IPS-15b (cell line): ENCODE measurements around the gene PNPO.
"Not testable (repeated sequence)": the region's sequence is repeated elsewhere in the genome, so short reads cannot be mapped to it uniquely, and the experiment has no call there.

Experiments used
- H3K27me3 ChIP-seq: one replicate; pipeline ENCODE4 v1.6.1; 2013; ENCODE audit warnings: low read length; ENCODE audit not compliant: control insufficient read depth, insufficient read depth
- H3K36me3 ChIP-seq: one replicate; pipeline ENCODE4 v1.6.1; 2013; ENCODE audit warnings: low read length; ENCODE audit not compliant: control insufficient read depth, insufficient read depth
- H3K4me1 ChIP-seq: one replicate; pipeline ENCODE4 v1.6.1; 2013; ENCODE audit warnings: mild to moderate bottlenecking, low read length; ENCODE audit not compliant: control insufficient read depth, insufficient read depth
- H3K4me3 ChIP-seq: one replicate; pipeline ENCODE4 v1.5.1; 2013; ENCODE audit warnings: low read depth, low read length
- H3K9ac ChIP-seq: one replicate; pipeline ENCODE4 v1.6.1; 2013; ENCODE audit warnings: low read depth, mild to moderate bottlenecking, low read length
- H3K9me3 ChIP-seq: one replicate; pipeline ENCODE4 v1.6.1; 2013; ENCODE audit warnings: mild to moderate bottlenecking, low read length; ENCODE audit not compliant: control insufficient read depth, insufficient read depth

PNPO gene

GRCh38 chr17:47905221-47905733 lies 36.1 kb upstream of the PNPO start:
- H3K36me3 ChIP-seq, result no peaks in the 10 kb centered on the region
- H3K9ac ChIP-seq, result no peak overlapping the region
- no peak overlapping the region for H3K4me3 ChIP-seq
- no peaks in the 10 kb centered on the region for H3K9me3 ChIP-seq
- H3K4me1 ChIP-seq, result peaks cover 26% of the 10 kb centered on the region
- no peaks in the 10 kb centered on the region for H3K27me3 ChIP-seq

- Histone ChIP-seq H3K4me1 (peaks cover 24% of the 10 kb centered on the region), H3K4me3 (no peak overlapping the region), H3K9ac (no peak overlapping the region), H3K36me3 (no peaks in the 10 kb centered on the region), H3K9me3 (no peaks in the 10 kb centered on the region), H3K27me3 (no peaks in the 10 kb centered on the region)
These were observed 34.9 kb upstream of the PNPO start for GRCh38 chr17:47906443-47906842.

DNA sequence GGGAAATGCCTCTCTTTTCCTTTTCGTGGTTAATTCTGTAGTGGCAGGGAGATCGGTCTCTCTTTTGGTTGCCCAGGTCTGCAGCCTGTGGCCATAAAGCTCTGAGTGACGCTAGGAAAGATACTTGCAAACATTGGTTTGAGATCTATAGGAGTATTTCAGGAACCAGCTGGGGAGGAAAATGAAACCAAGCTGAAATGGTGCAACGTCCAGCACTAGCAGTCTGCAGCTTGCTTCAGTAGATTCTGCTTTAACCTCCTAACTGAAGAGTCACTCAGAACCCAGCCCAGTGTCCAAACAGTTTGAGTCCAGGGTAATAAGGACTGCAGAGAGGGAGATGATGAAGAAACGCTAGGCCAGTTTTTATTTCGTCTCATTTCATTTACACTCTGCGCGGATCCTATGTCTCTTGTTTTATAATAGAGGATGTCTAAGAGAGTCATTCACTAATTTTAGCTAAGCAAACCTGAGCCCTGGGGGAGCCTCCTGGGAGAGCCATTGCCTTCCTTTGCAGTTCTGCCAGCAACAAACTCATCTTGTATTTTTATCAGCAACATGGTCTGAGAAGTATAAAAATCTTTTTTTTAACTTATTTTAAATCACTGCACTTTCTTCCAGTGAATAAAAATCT lies 33.3 kb upstream of the PNPO start:
- Histone ChIP-seq H3K36me3 (no peaks in the 10 kb centered on the region), H3K9me3 (no peaks in the 10 kb centered on the region), H3K9ac (no peak overlapping the region)

DNA sequence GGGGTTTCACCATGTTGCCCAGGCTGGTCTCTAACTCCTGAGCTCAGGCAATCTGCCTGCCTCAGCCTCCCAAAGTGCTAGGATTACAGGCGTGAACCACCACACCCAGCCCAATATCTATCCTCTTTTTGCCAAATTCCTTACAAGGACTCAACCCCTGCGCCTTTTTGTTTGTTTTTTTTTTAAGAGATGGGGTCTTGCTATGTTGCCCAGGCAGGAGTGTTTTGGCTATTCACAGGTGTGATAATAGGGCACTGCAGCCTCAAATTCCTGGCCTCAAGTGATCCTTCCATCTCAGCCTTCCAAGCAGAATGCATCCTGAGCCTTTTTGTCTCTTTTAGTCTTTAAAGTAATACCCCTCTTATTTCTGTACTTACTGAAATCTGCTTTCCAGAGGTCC lies 28.3 kb upstream of the PNPO start:
- H3K9me3 ChIP-seq, result no peaks in the 10 kb centered on the region
- no peaks in the 10 kb centered on the region for H3K4me1 ChIP-seq
- H3K4me3 ChIP-seq, result no peak overlapping the region
- no peaks in the 10 kb centered on the region for H3K36me3 ChIP-seq
- no peak overlapping the region for H3K9ac ChIP-seq
- no peaks in the 10 kb centered on the region for H3K27me3 ChIP-seq

More for the DNA sequence above, 33.3 kb upstream of the PNPO start:
- no peak overlapping the region for H3K4me3 ChIP-seq
- H3K4me1 ChIP-seq, result peaks cover 15% of the 10 kb centered on the region
- H3K27me3 ChIP-seq, result no peaks in the 10 kb centered on the region

DNA sequence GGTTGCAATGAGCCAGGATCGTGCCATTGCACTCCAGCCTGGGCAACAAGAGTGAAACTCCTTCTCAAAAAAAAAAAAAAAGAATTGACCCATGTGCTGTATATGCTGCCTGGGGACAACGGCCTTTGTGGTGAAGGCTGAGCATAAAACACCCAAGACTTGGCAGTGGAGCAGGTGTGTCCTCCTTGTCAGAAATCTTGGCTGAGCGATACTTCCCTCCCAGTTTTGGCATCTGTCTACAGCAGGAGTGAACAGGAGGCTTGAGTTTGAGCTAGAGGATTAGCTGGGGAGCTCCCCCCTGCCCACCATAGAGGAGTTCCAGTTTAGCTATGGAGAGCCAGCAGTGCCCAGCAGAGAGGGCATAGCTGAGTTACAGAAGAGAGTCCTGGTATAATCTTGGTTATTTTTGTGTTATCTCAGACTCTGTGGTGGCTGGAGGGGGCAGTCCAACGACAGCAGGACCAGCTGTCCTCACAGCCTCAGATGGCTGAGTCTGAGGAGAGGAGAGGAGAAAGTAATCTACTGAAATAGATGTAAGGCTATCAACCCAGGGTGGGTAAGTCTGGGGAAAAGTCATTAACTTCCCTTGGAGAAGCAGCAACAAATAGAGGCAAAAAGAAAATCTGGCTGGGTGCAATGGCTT lies 26.9 kb upstream of the PNPO start:
- Histone ChIP-seq H3K9me3 (no peaks in the 10 kb centered on the region), H3K4me3 (no peak overlapping the region), H3K36me3 (no peaks in the 10 kb centered on the region), H3K4me1 (no peaks in the 10 kb centered on the region), H3K9ac (no peak overlapping the region), H3K27me3 (no peaks in the 10 kb centered on the region)

DNA sequence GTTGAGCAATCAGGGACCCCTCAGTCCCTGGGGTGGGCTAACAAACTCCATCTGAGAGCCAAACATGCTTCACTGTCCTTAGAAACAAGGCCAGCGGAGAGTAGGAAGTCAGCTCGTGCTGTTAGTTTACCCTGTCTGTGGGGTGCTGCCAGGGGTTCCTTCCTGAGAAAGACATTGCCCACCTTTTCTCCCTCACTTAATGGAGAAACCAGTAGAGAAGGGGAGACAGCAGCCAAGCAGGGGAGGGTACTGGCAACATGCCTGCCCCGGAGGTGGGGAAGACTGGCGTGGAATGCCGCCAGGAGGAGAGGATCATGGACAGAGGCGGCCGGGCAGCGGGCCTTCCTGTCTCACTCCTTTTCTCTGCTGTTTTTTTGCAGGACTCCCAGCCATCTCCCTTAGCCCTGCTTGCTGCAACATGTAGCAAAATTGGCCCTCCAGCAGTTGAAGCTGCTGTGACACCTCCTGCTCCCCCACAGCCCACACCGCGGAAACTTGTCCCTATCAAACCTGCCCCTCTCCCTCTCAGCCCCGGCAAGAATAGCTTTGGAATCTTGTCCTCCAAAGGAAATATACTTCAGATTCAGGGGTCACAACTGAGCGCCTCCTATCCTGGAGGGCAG lies 25.5 kb upstream of the PNPO start:
- H3K9me3 ChIP-seq, result no peaks in the 10 kb centered on the region
- no peak overlapping the region for H3K4me3 ChIP-seq
- H3K27me3 ChIP-seq, result no peaks in the 10 kb centered on the region
- no peaks in the 10 kb centered on the region for H3K36me3 ChIP-seq
- H3K9ac ChIP-seq, result no peak overlapping the region
- no peaks in the 10 kb centered on the region for H3K4me1 ChIP-seq

- no peaks in the 10 kb centered on the region for H3K27me3 ChIP-seq
- H3K9me3 ChIP-seq, result no peaks in the 10 kb centered on the region
- H3K4me3 ChIP-seq, result no peak overlapping the region
- H3K9ac ChIP-seq, result no peak overlapping the region
- no peaks in the 10 kb centered on the region for H3K36me3 ChIP-seq
- H3K4me1 ChIP-seq, result no peaks in the 10 kb centered on the region
These were observed 24.7 kb upstream of the PNPO start for GRCh38 chr17:47916489-47917208.

GRCh38 chr17:47917581-47917980 lies 23.8 kb upstream of the PNPO start:
- H3K27me3 ChIP-seq, result no peaks in the 10 kb centered on the region
- H3K9ac ChIP-seq, result no peak overlapping the region
- H3K4me3 ChIP-seq, result no peak overlapping the region
- no peaks in the 10 kb centered on the region for H3K4me1 ChIP-seq
- H3K9me3 ChIP-seq, result no peaks in the 10 kb centered on the region
- H3K36me3 ChIP-seq, result no peaks in the 10 kb centered on the region

DNA sequence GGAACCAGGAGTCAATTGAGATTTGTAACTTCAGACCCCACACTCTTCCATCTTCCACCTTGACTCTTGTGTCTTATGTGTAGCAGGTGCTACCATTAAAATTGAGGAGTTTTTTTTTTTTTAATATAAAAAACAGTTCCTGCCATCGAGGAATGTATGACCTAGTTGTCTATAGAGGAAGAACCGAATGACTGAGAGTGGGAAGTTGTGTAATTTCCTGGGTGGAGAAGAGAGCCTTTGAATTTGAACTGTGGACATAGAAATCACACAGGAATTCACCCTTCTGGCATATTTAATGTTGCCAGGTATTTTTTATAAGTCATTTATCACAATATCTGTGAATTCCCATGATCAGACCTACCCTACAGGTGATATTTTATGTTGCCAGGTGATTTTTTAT lies 23.4 kb upstream of the PNPO start:
- Histone ChIP-seq H3K9me3 (no peaks in the 10 kb centered on the region), H3K36me3 (peaks cover under 1% of the 10 kb centered on the region)

GRCh38 chr17:47918991-47919390 lies 22.4 kb upstream of the PNPO start:
- peaks cover 8% of the 10 kb centered on the region for H3K36me3 ChIP-seq
- H3K9me3 ChIP-seq, result no peaks in the 10 kb centered on the region
- no peaks in the 10 kb centered on the region for H3K4me1 ChIP-seq
- H3K9ac ChIP-seq, result no peak overlapping the region
- no peak overlapping the region for H3K4me3 ChIP-seq
- H3K27me3 ChIP-seq, result no peaks in the 10 kb centered on the region

More for the DNA sequence above, 23.4 kb upstream of the PNPO start:
- H3K4me1 ChIP-seq, result no peaks in the 10 kb centered on the region
- no peak overlapping the region for H3K4me3 ChIP-seq
- H3K9ac ChIP-seq, result no peak overlapping the region
- H3K27me3 ChIP-seq, result no peaks in the 10 kb centered on the region

DNA sequence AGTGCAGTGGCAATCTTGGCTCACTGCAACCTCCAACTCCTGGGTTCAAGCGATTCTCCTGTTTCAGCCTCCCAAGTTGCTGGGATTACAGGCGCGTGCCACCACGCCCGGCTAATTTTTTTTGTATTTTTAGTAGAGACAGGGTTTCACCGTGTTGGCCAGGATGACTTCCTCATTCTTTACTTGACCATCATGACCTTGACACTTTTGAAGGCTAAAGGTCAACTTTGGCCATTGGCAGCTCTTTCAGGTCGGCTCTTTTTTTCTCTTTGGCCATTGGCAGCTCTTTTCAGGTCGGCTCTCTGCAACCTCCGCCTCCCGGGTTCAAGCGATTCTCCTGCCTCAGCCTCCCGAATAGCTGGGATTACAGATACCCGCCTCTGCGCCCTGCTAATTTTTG lies 21.5 kb upstream of the PNPO start:
- not testable (repeated sequence) for H3K4me3 ChIP-seq, H3K4me1 ChIP-seq, H3K9ac ChIP-seq, H3K9me3 ChIP-seq, H3K27me3 ChIP-seq
- peaks cover 17% of the 10 kb centered on the region for H3K36me3 ChIP-seq
